H9 (cell line): ENCODE measurements around the gene HCN2. TPM values are rescaled to one million over a fixed set of nuclear protein-coding genes. Genes with fewer than 3 reads are reported as not detected.

Experiments used
- DNase-seq: peaks from one replicate; pipeline ENCODE4 v3.0.0-alpha.2; 2017
- H2AFZ ChIP-seq: one replicate; pipeline ENCODE4 v1.6.1; 2013; ENCODE audit warnings: mild to moderate bottlenecking, low read length, control low read depth, moderate library complexity
- H2AK5ac ChIP-seq: 2 replicates; pipeline ENCODE4 v1.6.1; 2013; ENCODE audit warnings: low read length, control low read depth, mixed read lengths; ENCODE audit not compliant: insufficient read length
- H2BK120ac ChIP-seq: one replicate; pipeline ENCODE4 v1.6.1; 2013; ENCODE audit warnings: low read depth, mild to moderate bottlenecking, low read length, control low read depth, inconsistent platforms; ENCODE audit not compliant: poor library complexity, severe bottlenecking
- H2BK12ac ChIP-seq: 2 replicates; pipeline ENCODE4 v1.6.1; 2013; ENCODE audit warnings: low read length, control low read depth, mixed read lengths, low read depth; ENCODE audit not compliant: insufficient read length
- H2BK15ac ChIP-seq: 2 replicates; pipeline ENCODE4 v1.6.1; 2013; ENCODE audit warnings: low read depth, low read length, control low read depth
- H2BK20ac ChIP-seq: one replicate; pipeline ENCODE4 v1.6.1; 2013; ENCODE audit warnings: low read depth, mild to moderate bottlenecking, low read length, control low read depth, inconsistent platforms; ENCODE audit not compliant: poor library complexity, severe bottlenecking
- H2BK5ac ChIP-seq: 2 replicates; pipeline ENCODE4 v1.6.1; 2013; ENCODE audit warnings: low read length, control low read depth, mixed read lengths; ENCODE audit not compliant: insufficient read length
- H3K14ac ChIP-seq: 2 replicates; pipeline ENCODE4 v1.6.1; 2013; ENCODE audit warnings: low read length, control low read depth; ENCODE audit not compliant: insufficient read depth
- H3K18ac ChIP-seq: 2 replicates; pipeline ENCODE4 v1.6.1; 2013; ENCODE audit warnings: low read depth, mild to moderate bottlenecking, mixed read lengths, low read length, control low read depth; ENCODE audit not compliant: insufficient read length
- H3K23ac ChIP-seq: 2 replicates; pipeline ENCODE4 v1.6.1; 2013; ENCODE audit warnings: low read length, control low read depth, mixed read lengths, low read depth; ENCODE audit not compliant: insufficient read length
- H3K23me2 ChIP-seq: 2 replicates; pipeline ENCODE4 v1.6.1; 2013; ENCODE audit warnings: low read depth, mild to moderate bottlenecking, mixed read lengths, low read length, control low read depth; ENCODE audit not compliant: insufficient read length, poor library complexity, severe bottlenecking
- H3K27ac ChIP-seq: 2 replicates; pipeline ENCODE4 v1.5.1; 2013; ENCODE audit warnings: low read length, control low read depth, mixed read lengths, low read depth; ENCODE audit not compliant: insufficient read length
- H3K27me3 ChIP-seq: 2 replicates; pipeline ENCODE4 v1.6.1; 2013; ENCODE audit warnings: low read length, control low read depth, inconsistent platforms; ENCODE audit not compliant: insufficient read depth
- H3K4ac ChIP-seq: 2 replicates; pipeline ENCODE4 v1.6.1; 2013; ENCODE audit warnings: low read depth, mild to moderate bottlenecking, control low read depth, inconsistent platforms, low read length, moderate library complexity
- H3K4me1 ChIP-seq: 2 replicates; pipeline ENCODE4 v1.6.1; 2013; ENCODE audit warnings: low read length, control low read depth, inconsistent platforms; ENCODE audit not compliant: insufficient read depth
- H3K4me2 ChIP-seq: 2 replicates; pipeline ENCODE4 v1.6.1; 2013; ENCODE audit warnings: low read length, control low read depth, mixed read lengths; ENCODE audit not compliant: insufficient read length, insufficient read depth
- H3K56ac ChIP-seq: 2 replicates; pipeline ENCODE4 v1.6.1; 2013; ENCODE audit warnings: low read depth, mild to moderate bottlenecking, mixed read lengths, low read length, control low read depth; ENCODE audit not compliant: insufficient read length
- H3K79me1 ChIP-seq: 2 replicates; pipeline ENCODE4 v1.6.1; 2013; ENCODE audit warnings: low read depth, mild to moderate bottlenecking, moderate library complexity, low read length, control low read depth, inconsistent platforms; ENCODE audit not compliant: insufficient read depth, poor library complexity, severe bottlenecking
- H3K79me2 ChIP-seq: 2 replicates; pipeline ENCODE4 v1.6.1; 2013; ENCODE audit warnings: low read length, control low read depth, inconsistent platforms; ENCODE audit not compliant: insufficient read depth
- H3K9ac ChIP-seq: 2 replicates; pipeline ENCODE4 v1.6.1; 2013; ENCODE audit warnings: low read length, control low read depth, mixed read lengths; ENCODE audit not compliant: insufficient read length; ENCODE audit errors: extremely low read depth
- H3K9me3 ChIP-seq: one replicate; pipeline ENCODE4 v1.6.1; 2013; ENCODE audit warnings: low read depth, low read length, inconsistent platforms; ENCODE audit not compliant: control insufficient read depth
- H3T11ph ChIP-seq: one replicate; pipeline ENCODE4 v1.6.1; 2013; ENCODE audit warnings: mild to moderate bottlenecking, low read length, control low read depth, inconsistent platforms
- H4K20me1 ChIP-seq: one replicate; pipeline ENCODE4 v1.6.1; 2013; ENCODE audit not compliant: control insufficient read depth, insufficient read length, insufficient read depth
- H4K5ac ChIP-seq: 2 replicates; pipeline ENCODE4 v1.6.1; 2013; ENCODE audit warnings: low read depth, mild to moderate bottlenecking, mixed read lengths, low read length, control low read depth; ENCODE audit not compliant: insufficient read length
- H4K8ac ChIP-seq: replicated peaks from 2 replicates; pipeline ENCODE4 v1.6.1; 2013; ENCODE audit warnings: low read length, control low read depth, mixed read lengths, low read depth; ENCODE audit not compliant: insufficient read length
- H4K91ac ChIP-seq: 2 replicates; pipeline ENCODE4 v1.6.1; 2013; ENCODE audit warnings: low read depth, mild to moderate bottlenecking, moderate library complexity, mixed read lengths, low read length, control low read depth; ENCODE audit not compliant: insufficient read length
- H3K27ac Mint-ChIP-seq, 3 experiments: 2 replicates in 2 of 3; 3 replicates in 1 of 3; pipeline ENCODE4 v1.8.0; 2020 to 2021; ENCODE audit warnings: mixed read lengths in 3 of 3, mild to moderate bottlenecking in 1 of 3, moderate library complexity in 1 of 3
- H3K27me3 Mint-ChIP-seq: 2 replicates; pipeline ENCODE4 v1.8.0; 2021; ENCODE audit warnings: low read depth, mild to moderate bottlenecking, moderate library complexity, mixed read lengths
- H3K36me3 Mint-ChIP-seq, 3 experiments: 2 replicates in 2 of 3; 3 replicates in 1 of 3; pipeline ENCODE4 v1.8.0; 2020 to 2021; ENCODE audit warnings: low read depth in 3 of 3, mixed read lengths in 3 of 3; ENCODE audit not compliant: insufficient read depth in 1 of 3
- H3K4me1 Mint-ChIP-seq, 2 experiments: 2 replicates each; pipeline ENCODE4 v1.8.0; 2020; ENCODE audit warnings: mixed read lengths in 2 of 2
- H3K4me3 Mint-ChIP-seq, 2 experiments: 2 replicates in 1 of 2; 3 replicates in 1 of 2; pipeline ENCODE4 v1.8.0; 2020 to 2021; ENCODE audit warnings: mild to moderate bottlenecking in 2 of 2, mixed read lengths in 2 of 2, moderate library complexity in 1 of 2
- H3K9me3 Mint-ChIP-seq, 2 experiments: 2 replicates in 1 of 2; 3 replicates in 1 of 2; pipeline ENCODE4 v1.8.0; 2020; ENCODE audit warnings: mild to moderate bottlenecking in 2 of 2, mixed read lengths in 2 of 2, moderate library complexity in 1 of 2
- CTCF ChIP-seq: fragments of 200-600 bp; sonication (generic); conservative IDR thresholded peaks from 3 replicates; pipeline ENCODE4 v1.8.0; 2021; ENCODE audit warnings: antibody characterized with exemption, mild to moderate bottlenecking
- WGBS: extraction: QIAGEN DNeasy Blood & Tissue Kit; methylation state at CpG from one replicate; pipeline ENCODE4 v1.1.7; 2013; ENCODE audit warnings: missing lambda C conversion rate, low lambda C conversion rate, mixed read lengths; ENCODE audit not compliant: insufficient read length; ENCODE audit errors: extremely low coverage; 5-methylcytosine and 5-hydroxymethylcytosine counted together
- total RNA-seq: library from RNA; stranded (reverse); gene quantifications from 2 replicates; pipeline ENCODE4 v1.2.1, GENCODE V29; 2021

The HCN2 gene
- total RNA-seq, 1 experiment from 2014 or later, result 3.7 TPM

GRCh38 chr19:608155-609003 is 18.7 kb downstream of the HCN2 start:
- H3K9me3 Mint-ChIP-seq, result peaks cover 10 to 13% of the 10 kb centered on the region in 2 experiments
- Histone ChIP-seq H3T11ph (no peak overlapping the region), H2BK12ac (no peak overlapping the region), H4K8ac (no peak overlapping the region), H3K4me2 (no peak overlapping the region), H2BK15ac (no peak overlapping the region), H2BK5ac (no peak overlapping the region), H4K5ac (no peak overlapping the region), H3K14ac (no peak overlapping the region), H2BK20ac (no peak overlapping the region), H4K20me1 (no peaks in the 10 kb centered on the region), H3K9ac (no peak overlapping the region), H3K79me1 (no peaks in the 10 kb centered on the region), H2AK5ac (no peak overlapping the region), H3K23me2 (no peaks in the 10 kb centered on the region), H3K27ac (no peak overlapping the region), H3K79me2 (no peaks in the 10 kb centered on the region), H3K23ac (no peak overlapping the region), H3K56ac (no peak overlapping the region), H3K18ac (no peak overlapping the region), H3K4ac (no peak overlapping the region), H4K91ac (no peak overlapping the region), H2AFZ (no peak overlapping the region), H3K4me1 (no peaks in the 10 kb centered on the region), H3K27me3 (no peaks in the 10 kb centered on the region), H3K9me3 (no peaks in the 10 kb centered on the region), H2BK120ac (no peak overlapping the region)
- peaks cover 3 to 4% of the 10 kb centered on the region in 2 experiments; a peak in 1 of 4 replicates for H3K4me1 Mint-ChIP-seq
- no peaks in the 10 kb centered on the region for H3K27me3 Mint-ChIP-seq
- no peak for TF ChIP-seq CTCF
- H3K27ac Mint-ChIP-seq, result no peak overlapping the region
- no CpG with 5 or more reads among the region's 30 CpGs for WGBS
- DNase-seq, result no peak
- H3K4me3 Mint-ChIP-seq, result no peak overlapping the region
- peaks cover 8 to 18% (median 12%) of the 10 kb centered on the region in 3 experiments for H3K36me3 Mint-ChIP-seq
